T-helper 2 cell treated with Interferon-gamma antibody and Interleukin-4, amounts not matched to agents 100 ng/mL and 5 ng/mL, for 36 hours (primary cell): ENCODE measurements around the gene CYLD. TPM values are rescaled to one million over a fixed set of nuclear protein-coding genes. Genes with fewer than 3 reads are reported as not detected.

Experiments used
- intact Hi-C: fragments of 100-400 bp; cut with micrococcal nuclease; formaldehyde crosslinking; loops from one replicate; pipeline ENCODE4 v1.15.1; 2023
- total RNA-seq: library from RNA; stranded (reverse); gene quantifications from 2 replicates; pipeline ENCODE4 v1.2.3, GENCODE V29; 2022

CYLD gene
- 263 and 268 TPM in 2 replicates for total RNA-seq

DNA sequence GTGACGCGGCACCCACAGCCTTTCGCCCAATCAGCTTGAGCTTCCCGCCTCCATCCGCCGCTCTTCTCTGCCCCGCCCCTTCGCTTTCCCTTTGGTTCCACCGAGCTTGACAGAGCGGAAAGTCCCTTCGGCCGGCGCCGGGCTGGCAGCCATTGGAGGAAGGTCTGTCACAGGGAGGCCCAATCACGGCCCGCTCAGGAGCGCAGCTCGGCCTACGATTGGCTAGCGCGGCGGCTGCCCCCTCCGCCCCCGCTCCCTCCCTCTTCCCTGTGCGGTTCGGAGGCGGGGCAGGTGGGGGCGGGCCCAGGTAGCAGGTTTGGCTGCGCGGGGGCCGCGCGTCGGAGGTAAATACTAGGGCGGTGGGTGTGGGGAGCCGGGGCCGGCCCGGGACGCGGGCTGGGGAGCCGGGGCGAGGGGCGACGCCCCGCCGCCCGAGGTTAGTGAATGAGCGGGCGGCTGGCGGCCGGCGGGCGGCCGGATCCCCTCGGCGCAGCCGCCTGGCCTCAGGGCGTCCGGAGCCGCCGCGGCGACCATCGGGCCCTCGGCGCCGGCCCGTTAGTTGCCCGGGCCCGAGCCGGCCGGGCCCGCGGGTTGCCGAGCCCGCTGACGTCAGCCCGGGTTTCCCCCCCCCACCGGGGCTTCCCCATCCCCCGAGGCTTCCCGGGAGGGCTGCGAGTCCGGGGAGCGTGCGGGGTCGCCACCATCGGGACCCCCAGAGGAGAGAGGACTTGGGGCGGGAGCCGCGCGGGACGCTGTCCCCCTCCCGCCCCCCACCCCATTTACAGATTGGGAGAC is at the start of gene CYLD:
Gene CYLD (plus strand): TSS at position 306 of the 795 bp plus-strand sequence. CDS start 7,613 bp downstream, outside the sequence.
- intact Hi-C loops, result loop anchor here (1.0 to 10.0 kb wide), 6 partner anchors 43 to 590 kb away; partner anchors contain the start of gene ADCY7

DNA sequence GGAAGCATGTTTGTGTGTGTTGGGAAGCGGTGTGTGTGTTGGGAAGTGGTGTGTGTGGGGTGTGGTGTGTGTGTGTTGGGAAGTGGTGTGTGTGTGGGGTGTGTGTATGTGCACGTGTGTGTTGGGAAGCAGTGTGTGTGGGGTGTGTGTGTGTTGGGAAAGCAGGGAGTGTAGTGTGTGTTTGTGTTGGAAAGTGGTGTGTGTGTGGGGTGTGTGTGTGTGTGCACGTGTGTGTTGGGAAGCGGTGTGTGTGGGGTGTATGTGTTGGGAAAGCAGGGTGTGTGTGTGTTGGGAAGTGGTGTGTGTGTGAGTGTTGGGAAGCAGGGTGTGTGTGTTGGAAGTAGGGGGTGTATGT is 49.3 kb upstream of the CYLD start:
- intact Hi-C loops, result no loop called here

DNA sequence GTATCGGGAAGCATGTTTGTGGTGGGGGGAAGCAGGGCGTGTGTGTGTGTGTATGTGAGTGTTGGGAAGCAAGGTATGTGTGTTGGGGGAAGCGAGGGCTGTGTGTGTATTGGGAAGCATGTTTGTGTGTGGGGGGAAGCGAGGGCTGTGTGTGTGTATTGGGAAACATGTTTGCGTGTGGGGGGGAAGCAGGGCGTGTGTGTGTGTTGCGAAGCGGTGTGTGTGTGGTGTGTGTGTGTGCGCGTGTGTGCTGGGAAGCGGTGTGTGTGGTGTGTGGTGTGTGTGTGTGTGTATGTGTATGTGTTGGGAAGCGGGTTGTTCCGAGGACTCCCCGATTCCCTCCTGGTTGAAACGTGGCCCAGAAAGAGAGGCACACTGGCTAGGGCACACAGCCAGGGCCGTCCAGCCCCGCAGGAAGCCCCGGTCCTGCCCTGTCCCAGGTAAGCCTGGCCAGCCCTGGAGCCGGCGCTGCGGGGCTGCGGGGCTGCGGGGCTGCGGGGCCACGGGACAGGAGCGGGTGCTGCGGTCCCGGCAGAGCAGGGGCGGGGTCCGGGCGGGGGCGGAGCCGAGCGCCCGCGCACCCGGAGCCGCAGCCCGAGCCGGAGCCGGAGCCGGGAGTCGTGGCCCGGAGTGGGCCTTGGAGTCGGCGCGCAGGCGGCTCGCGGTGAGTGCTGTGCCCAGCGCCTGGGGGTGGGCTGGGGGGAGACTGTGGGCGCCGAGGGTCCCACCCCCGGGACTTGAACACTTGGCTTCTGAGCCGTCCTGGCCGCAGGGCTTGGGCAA is 48.7 kb upstream of the CYLD start, which contains the start of gene NOD2:
Gene NOD2 (plus strand): TSS at position 608 of the 783 bp plus-strand sequence. CDS start 5,890 bp downstream, outside the sequence.
- intact Hi-C loops, result no loop called here

DNA sequence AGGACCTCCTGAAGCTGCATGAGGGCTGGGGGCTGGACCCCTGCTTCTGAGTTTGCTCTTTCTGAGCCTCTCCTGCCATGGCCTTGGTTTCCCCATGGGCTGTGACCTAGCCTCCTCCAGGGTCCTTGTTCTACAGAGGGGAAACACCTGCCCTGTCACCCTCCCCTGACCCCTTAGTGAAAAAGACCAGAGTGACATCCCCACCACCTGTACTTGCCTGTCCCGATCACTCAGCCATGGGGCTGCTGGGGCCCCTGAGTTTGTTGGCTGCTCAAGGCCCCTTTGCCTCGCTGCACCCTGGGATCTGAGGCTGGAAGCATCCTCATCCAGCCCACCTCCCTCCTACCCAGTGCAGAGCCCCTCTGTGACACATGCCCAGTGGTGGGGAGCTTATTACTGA is 47.7 kb upstream of the CYLD start:
- intact Hi-C loops, result no loop called here

DNA sequence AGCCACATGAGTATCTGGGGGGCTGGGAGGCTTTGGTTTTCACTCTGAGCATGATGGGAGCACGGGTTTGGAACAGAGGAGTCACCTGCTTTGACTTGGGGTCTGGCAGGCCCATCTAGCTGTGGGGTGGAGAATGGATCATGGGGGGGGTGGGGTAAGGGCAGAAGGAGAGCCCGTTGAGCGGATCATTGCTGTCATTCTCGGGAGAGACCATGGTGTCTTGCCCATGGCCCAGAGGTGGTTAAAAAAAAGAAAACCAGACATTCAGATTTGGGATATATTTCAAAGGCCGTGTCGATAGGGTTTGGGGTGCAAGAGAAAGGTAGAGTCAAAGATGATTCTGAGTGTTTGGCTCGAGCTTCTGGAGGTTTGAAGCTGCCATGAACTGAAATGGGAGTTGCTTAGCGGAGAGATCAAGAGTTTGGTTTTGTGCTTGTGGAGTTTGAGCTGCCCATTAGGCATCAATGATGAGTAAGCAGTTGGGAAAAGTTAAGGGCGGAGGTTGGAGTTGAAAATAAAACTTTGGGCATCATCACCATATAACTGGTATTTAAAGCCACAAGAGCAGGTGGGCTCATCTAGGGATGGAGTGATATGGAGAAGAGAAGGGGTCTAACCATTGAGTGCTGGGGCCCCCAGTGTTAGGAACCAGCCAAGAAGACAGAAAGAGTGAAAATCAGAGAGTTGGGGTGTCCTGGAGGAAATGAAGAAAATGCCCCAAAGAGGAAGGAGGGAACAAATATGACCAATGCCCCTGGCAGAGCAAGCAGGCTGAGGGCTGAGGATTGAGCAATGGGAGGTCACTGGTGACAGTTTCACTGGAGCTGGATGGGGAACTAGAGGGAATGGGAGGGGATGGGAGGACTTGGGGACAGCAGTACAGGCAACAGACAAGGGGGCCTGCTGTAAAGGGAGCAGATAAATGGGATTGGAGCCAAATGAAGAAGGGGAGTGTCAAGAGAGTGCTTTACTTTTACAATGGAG is 46.6 kb upstream of the CYLD start:
- intact Hi-C loops, result no loop called here

DNA sequence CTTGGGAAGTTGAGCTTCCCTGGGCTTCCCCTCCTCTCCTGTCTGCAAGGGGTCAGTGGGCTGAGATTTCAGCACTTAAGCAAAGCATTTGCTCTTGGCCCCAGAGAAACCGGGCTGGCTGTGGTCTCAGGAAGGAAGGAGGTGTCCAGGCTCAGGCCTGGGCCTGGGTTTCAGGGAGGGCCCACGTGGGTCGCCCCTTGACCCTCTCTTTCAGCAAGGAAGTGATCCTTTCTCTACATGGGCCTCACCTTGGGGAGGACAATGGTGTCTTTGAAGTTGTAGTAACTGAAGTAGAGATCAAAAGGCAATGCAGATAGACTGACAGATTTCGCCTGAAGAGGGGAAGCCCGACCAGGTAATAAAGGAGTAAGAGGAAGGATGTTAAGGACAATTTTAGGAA is 45.8 kb upstream of the CYLD start:
- intact Hi-C loops, result no loop called here

DNA sequence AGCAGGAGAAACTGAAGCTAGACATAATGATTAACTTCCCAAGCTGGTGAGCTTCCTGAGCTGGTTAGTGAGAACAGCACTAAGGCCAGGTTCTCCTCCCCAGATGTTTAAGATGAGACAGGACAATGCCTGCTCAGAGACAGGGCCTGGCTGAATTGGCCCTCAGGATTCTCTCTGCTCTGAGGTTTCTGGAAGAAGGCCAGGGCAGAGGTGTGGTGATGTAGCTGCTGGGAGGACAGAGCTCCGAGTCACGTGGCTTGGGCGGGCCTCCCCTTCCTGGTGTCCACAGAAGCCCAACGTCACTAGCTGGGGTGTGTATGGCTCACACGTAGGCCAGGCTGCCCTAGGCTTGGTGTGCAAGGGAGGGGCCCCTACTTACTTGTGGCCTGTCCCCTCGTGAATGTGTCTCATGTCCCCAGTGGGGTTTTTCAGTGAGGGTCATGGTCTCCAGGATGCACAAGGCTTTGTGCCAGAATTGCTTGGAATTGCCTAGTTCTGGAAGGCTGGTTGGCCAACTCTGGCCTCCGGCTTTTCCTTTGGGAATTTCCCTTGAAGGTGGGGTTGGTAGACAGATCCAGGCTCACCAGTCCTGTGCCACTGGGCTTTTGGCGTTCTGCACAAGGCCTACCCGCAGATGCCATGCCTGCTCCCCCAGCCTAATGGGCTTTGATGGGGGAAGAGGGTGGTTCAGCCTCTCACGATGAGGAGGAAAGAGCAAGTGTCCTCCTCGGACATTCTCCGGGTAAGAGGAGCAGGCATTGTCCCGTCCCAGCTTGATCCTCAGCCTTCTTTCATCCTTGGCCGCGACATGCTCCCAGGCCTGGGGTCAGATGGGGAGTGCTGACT is 45.1 kb upstream of the CYLD start:
- intact Hi-C loops, result no loop called here

DNA sequence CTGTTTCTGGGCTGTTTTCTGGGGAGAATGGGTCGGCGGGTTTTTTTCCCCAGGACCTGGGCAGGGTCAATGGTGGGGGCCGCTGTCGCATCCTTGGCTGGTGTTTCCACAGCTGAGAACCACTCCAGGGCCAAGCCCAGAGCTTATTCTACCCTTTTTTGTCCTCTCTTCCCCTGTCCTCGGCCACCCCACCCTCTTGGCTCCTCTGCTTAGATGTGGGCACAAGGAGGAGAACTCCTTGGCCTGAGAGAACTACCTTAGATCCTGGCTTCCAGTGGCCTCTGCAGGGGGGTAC is 44.5 kb upstream of the CYLD start:
- intact Hi-C loops, result no loop called here

DNA sequence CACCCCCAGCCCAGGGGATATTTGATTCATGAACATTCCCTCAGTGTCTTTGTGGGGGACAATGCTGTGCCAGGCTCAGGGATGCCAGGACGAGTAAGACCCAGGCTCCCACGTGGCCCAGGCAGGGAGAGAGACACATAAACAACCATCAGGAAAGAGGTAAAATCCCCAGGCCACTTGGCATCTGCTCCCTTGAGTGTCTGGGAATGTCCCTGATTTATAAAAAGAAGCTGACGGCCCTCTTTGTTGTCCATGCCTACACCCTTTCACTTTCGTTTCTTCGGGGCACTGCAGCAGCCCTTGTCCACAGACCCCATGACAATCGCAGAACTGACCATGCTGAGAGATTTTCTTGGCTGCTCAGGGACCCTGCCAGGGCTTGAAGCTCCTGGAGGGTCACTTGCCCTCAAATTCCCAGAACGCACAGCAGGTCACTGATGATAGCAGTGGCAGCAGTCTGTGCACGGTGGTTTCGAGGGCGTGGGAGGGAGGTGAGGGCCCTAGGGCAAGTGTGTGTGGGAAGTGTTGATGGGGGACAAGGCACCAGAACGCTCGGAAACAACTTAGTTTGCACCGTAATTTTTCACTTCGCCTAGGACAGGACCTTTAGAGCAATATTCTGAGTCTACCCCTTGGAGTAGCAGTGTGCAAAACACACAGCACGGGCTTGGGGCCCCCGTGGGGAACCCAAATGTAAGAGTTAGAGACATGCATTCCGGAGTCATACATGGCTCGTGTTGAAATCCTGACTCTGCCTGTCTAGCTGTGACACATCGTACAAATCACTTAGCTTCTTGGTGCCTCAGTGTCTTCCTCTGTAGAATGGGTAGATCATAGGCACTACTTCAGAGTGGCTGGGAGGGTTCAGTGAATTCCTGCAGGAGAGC is 43.8 kb upstream of the CYLD start:
- intact Hi-C loops, result loop anchor here (1.0 to 2.0 kb wide), 2 partner anchors 13 to 45 kb away; partner anchors contain the start of gene CYLD

DNA sequence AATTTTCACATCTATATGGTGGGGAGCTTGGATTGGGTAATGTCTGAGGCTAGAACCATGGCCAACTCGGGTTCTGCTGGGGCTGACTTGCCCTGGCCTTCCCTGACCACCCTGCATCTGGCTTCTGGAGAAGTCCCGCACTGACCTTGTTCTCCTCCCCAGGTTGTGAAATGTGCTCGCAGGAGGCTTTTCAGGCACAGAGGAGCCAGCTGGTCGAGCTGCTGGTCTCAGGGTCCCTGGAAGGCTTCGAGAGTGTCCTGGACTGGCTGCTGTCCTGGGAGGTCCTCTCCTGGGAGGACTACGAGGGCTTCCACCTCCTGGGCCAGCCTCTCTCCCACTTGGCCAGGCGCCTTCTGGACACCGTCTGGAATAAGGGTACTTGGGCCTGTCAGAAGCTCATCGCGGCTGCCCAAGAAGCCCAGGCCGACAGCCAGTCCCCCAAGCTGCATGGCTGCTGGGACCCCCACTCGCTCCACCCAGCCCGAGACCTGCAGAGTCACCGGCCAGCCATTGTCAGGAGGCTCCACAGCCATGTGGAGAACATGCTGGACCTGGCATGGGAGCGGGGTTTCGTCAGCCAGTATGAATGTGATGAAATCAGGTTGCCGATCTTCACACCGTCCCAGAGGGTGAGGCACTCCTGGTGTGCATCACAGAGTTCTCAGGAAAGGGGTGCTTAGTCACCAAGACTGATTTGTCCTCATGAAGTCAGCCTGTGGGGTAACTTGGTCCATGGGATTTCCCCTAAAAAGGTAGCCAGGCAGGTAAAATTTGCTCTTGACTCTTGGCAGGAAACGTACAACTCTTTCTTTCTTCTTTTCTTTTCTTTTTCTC is 42.3 kb upstream of the CYLD start:
- intact Hi-C loops, result loop anchor here (2.0 kb wide), 1 partner anchor 43 kb away; the partner anchor contains the start of gene CYLD

DNA sequence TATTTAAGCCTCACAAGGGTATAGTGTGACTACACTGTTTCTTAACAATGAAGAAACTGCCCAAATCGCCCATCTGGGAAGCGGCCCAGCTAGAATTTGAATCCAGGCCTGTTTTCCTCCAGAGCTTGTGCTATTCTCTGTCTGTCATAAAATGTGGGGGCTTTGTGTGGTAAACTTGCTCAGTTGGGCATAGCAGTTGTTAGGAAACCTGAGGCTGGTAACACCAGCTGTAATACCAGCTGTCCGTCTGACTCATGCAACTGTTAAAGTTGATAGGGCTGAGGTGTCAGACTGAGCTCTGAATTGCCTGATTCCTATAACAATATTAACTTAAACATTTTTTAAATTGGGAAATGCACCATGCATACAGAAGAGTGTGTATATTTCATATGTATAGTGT is 39.2 kb upstream of the CYLD start:
- intact Hi-C loops, result no loop called here

DNA sequence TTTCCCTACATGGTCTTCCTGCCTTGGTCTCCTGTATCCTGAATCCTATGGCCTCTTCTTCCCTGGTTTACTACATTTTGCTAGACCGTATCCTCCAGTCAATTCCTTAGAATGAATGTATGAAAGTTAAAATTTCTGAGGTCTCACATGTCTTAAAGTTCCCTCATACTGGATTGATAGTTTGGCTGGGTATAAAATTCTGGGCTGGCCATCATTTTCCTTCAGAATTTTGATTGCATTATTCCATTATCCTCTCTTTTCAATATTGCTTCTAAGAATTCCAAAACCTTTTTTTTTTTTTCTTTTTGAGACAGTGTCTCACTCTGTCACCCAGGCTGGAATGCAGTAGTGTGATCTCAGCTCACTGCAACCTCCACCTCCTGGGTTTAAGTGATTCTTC is 37.6 kb upstream of the CYLD start:
- intact Hi-C loops, result no loop called here

DNA sequence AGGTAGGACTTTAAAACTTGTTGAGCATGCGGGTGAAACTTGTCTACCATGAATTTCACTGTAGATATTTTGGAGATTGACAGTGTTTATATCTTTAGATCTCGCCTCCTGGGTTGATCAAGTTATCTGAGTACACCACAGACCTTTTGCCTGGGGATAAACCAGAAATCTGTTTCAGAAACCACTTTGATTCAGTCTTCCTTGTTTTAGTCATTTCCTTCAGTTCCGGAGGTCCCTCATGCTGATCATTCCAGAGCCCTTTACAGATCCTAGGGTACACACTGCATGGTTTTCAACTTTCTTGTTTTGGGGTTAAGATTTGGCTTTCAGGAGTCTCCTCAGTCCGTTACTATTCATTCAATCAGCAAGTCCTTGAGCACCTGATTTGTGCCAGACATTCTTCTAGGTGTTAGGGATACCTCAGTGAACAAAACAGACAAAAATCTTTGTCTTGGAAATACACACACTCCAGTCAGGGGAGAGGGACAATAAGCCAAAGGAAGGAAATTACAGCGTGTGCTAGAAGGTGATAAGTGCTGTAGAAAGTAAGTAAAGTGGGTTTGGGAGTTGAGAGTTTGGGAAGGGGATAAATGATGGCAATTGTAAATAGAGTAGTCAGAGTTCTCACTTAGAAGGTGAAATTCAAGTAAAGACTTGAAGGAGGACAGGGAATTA is 36.3 kb upstream of the CYLD start:
- intact Hi-C loops, result no loop called here

DNA sequence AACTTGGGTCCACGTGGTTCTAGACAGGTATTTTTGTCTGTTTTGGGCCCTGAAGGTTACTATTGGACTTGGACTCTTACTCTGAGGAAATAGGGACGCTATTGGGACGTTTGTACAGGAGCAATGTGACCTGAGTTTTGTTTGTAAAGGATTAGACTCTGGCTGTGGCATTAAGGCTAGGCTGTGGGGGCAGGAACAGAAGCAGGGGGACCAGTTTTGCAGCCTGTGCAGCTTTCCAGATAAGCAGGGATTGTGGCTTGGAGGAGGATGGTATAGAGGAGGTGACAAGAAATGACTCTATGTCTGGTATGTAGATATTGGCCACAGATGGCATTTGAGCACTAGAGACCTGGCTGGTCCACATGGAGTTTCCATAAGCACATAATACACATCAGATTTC is 35.6 kb upstream of the CYLD start:
- intact Hi-C loops, result no loop called here

DNA sequence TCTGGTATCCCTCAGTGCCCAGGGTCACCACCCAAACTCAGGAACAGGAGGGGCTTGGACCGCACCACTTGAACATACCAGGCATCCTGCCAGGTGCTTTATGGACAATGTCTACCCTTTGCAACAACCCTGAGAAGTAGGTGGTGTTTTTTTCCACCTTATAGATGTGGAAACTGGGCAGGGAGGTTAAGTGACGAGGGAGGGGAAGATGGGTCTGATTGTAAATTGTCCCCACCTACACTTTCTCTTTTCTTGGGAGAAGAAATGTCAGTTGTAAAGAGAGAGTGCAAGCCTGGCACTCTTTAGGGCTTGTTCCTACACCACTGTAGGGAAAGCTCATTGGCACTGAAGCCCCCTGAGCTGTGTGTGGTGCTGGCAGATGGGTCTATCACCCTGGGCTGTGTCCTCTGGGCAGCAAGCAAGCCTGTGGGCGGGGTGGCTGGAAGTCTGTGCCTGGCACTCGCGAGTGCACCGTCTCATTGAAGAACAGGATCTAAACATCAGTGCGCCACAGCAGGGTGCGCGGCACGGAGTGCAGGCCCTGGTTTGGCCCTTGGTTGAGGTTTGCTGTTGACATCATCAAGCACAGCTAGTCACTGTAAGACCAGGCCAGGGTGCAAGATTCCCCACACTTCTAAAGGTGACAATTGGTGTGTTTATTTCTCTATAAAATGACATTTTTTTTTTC is 33.4 kb upstream of the CYLD start:
- intact Hi-C loops, result no loop called here

DNA sequence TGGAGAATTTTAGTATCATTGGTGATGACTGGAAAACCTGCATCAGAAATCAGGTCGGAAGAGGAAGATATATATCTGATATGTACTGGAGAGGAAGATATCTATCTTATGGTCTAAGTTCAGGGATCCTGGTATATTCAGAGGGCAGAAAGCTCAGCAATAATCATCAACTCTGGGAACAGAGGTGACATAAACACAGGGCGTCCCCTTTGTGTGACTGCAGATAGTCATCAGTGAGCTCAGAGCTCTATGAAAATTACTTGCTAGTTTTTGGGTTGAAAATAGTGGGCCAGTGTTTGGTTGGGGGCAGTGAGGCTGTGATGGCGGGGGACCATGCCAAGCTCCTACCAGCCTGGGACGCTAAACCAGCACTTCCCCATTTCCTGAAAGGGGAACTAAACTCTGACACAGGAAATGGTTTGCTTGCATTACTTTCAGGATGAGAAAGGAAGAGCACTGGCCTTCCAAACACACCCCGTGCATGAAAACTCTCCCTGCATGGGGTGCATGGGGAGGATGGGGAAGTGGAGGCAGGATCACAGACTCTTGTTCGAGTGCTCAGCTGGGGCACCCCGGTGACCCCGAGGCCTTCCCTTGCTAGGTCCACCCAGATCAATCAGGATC is 32.7 kb upstream of the CYLD start:
- intact Hi-C loops, result no loop called here

DNA sequence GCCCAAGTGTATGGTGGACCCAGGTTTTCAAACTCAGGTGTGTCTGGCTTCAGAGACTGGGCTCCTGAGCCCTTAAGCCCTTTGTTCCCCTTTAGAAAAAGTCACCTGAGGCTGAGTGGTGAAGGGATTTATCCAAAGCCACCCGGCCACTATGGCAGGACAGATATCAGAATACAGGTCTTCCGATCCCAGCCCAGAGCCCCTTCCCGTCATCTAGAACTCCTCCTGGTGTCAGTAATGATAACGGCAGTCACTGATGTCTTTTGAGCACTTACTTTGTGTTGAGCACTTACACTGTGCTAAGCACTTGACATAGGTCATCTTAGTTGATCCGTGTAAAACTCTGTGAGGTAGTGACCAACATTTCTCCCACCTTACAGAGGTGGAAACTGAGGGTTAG is 31.9 kb upstream of the CYLD start:
- intact Hi-C loops, result no loop called here
